Esophagus muscularis mucosa (tissue), 4 donors: ENCODE data around the gene CCL14. TPM values are rescaled to one million over a fixed set of nuclear protein-coding genes. Genes with fewer than 3 reads are reported as not detected.

ENCODE experiments used
- DNase-seq: peaks from one replicate; pipeline ENCODE4 v3.0.0-alpha.2; 2017; ENCODE audit errors: extremely low spot score
- H3K27ac ChIP-seq, 4 donors: fragments of 200-600 bp; sonication (generic); replicated peaks in 1 of 4; 1 replicate in 3 of 4; 2 replicates in 1 of 4; pipeline ENCODE4 v1.5.1; 2016 to 2019; ENCODE audit warnings: mild to moderate bottlenecking in 1 of 4
- H3K27me3 ChIP-seq, 4 donors: fragments of 200-600 bp; sonication (generic); one replicate each; pipeline versions ENCODE4 v1.5.1 to v1.6.0; 2016 to 2019
- H3K36me3 ChIP-seq, 4 donors: fragments of 200-600 bp; sonication (generic); one replicate each; pipeline ENCODE4 v1.5.1; 2016 to 2019
- H3K4me1 ChIP-seq, 4 donors: fragments of 200-600 bp; sonication (generic); one replicate each; pipeline ENCODE4 v1.5.1; 2016 to 2019
- H3K4me3 ChIP-seq, 4 donors: fragments of 200-600 bp; sonication (generic); 1 replicate in 2 of 4; 2 replicates in 2 of 4; pipeline ENCODE4 v1.5.1; 2016 to 2019; ENCODE audit warnings: mild to moderate bottlenecking in 4 of 4, moderate library complexity in 1 of 4
- H3K9me3 ChIP-seq, 4 donors: fragments of 200-600 bp; sonication (generic); 1 replicate in 3 of 4; 2 replicates in 1 of 4; pipeline ENCODE4 v1.5.1; 2016 to 2019
- CTCF ChIP-seq, 3 experiments: fragments of 200-600 bp in 2 of 3; fragments of 450-650 bp in 1 of 3; sonication (generic) in 2 of 3; IDR thresholded peaks; one replicate each; pipeline ENCODE4 v1.5.1; 2017 to 2019; ENCODE audit warnings: antibody characterized with exemption in 3 of 3, mild to moderate bottlenecking in 2 of 3, moderate library complexity in 1 of 3
- EP300 ChIP-seq: sonication (generic); formaldehyde crosslinking; IDR thresholded peaks from one replicate; pipeline ENCODE4 v1.6.1; 2017; ENCODE audit warnings: antibody characterized with exemption
- POLR2A ChIP-seq: fragments of 450-650 bp; IDR thresholded peaks from one replicate; pipeline ENCODE4 v1.6.1; 2017; ENCODE audit warnings: antibody characterized with exemption, moderate library complexity, mild to moderate bottlenecking, low read depth
- POLR2AphosphoS5 ChIP-seq, 2 donors: sonication (generic); formaldehyde crosslinking; IDR thresholded peaks; one replicate each; pipeline ENCODE4 v1.6.1; 2017; ENCODE audit warnings: antibody characterized with exemption in 2 of 2
- WGBS: methylation state at CpG from one replicate; pipeline ENCODE4 v1.1.5; 2018; 5-methylcytosine and 5-hydroxymethylcytosine counted together
- intact Hi-C: fragments of 100-400 bp; cut with DNase I; formaldehyde crosslinking; loops from one replicate; pipeline ENCODE4 v1.15.1; 2023
- total RNA-seq, 4 donors: library from RNA; depleted of rRNA; stranded (reverse); fragments of >200 nt; gene quantifications; one replicate each; pipeline versions ENCODE4 v1.1.0 to v1.2.1, GENCODE V29; 2016

The CCL14 gene
- total RNA-seq, 4 donors from 2014 or later: 11.2 to 59.8 (median 54.7) TPM

- intact Hi-C loops: loop anchor here (10.0 kb wide), 1 partner anchor 103 kb away; no protein-coding TSS in a partner anchor
- TF ChIP-seq EP300 (no peak), POLR2A (no peak), CTCF (IDR thresholded peaks at IDR 0.05) (no peak), POLR2AphosphoS5 (IDR thresholded peaks at IDR 0.05) (no peak)
These were observed 14.5 kb downstream of the CCL14 start for GRCh38 chr17:35972066-35972465.

GRCh38 chr17:35969558-35970380 is 16.8 kb downstream of the CCL14 start:
- Histone ChIP-seq H3K4me3 (no peak overlapping the region), H3K27ac (no peak overlapping the region), H3K27me3 (no peaks in the 10 kb centered on the region), H3K36me3 (no peaks in the 10 kb centered on the region), H3K9me3 (no peaks in the 10 kb centered on the region), H3K4me1 (peaks cover 0 to 21% (median 15%) of the 10 kb centered on the region in 4 donors)
- intact Hi-C loops: loop anchor here (2.0 to 10.0 kb wide), 3 partner anchors 105 to 513 kb away; no protein-coding TSS in a partner anchor
- 46% methylated on average over 8 of the region's 8 CpGs for WGBS
- peak; percentile 64 to 79 (median 76) for TF ChIP-seq CTCF (IDR thresholded peaks at IDR 0.05)
- no peak for TF ChIP-seq POLR2A
- TF ChIP-seq POLR2AphosphoS5 (IDR thresholded peaks at IDR 0.05): no peak
- TF ChIP-seq EP300: no peak
- no peak for DNase-seq

More at GRCh38 chr17:35972066-35972465, 14.5 kb downstream of the CCL14 start:
- Histone ChIP-seq H3K36me3 (no peaks in the 10 kb centered on the region), H3K9me3 (no peaks in the 10 kb centered on the region), H3K27me3 (no peaks in the 10 kb centered on the region), H3K27ac (no peak overlapping the region), H3K4me3 (no peak overlapping the region), H3K4me1 (peaks cover 6 to 24% (median 16%) of the 10 kb centered on the region in 4 donors)
- WGBS: 75% methylated on average over 1 of the region's 1 CpG
- no peak for DNase-seq

- no peak for DNase-seq
- Histone ChIP-seq H3K9me3 (no peaks in the 10 kb centered on the region), H3K27me3 (no peaks in the 10 kb centered on the region), H3K4me3 (no peak overlapping the region), H3K27ac (no peak overlapping the region), H3K36me3 (no peaks in the 10 kb centered on the region), H3K4me1 (peaks cover 0 to 19% (median 14%) of the 10 kb centered on the region in 4 donors)
- intact Hi-C loops: loop anchor here (2.0 kb wide), 2 partner anchors 180 to 514 kb away; no protein-coding TSS in a partner anchor
- TF ChIP-seq POLR2AphosphoS5 (IDR thresholded peaks at IDR 0.05): no peak
- TF ChIP-seq EP300: no peak
- TF ChIP-seq CTCF (IDR thresholded peaks at IDR 0.05): no peak
- no peak for TF ChIP-seq POLR2A
- 76% methylated on average over 10 of the region's 10 CpGs for WGBS
These were observed 17.9 kb downstream of the CCL14 start for GRCh38 chr17:35968520-35969054.

- Histone ChIP-seq H3K36me3 (no peaks in the 10 kb centered on the region), H3K9me3 (no peaks in the 10 kb centered on the region), H3K4me3 (no peak overlapping the region), H3K4me1 (no peaks in the 10 kb centered on the region), H3K27ac (no peak overlapping the region), H3K27me3 (peaks cover 0 to 22% (median 0%) of the 10 kb centered on the region in 4 donors)
- intact Hi-C loops: no loop called here
- 92% methylated on average over 7 of the region's 7 CpGs for WGBS
- DNase-seq: no peak
- TF ChIP-seq POLR2AphosphoS5 (IDR thresholded peaks at IDR 0.05): no peak
- no peak for TF ChIP-seq EP300
- TF ChIP-seq POLR2A: no peak
These were observed 21.3 kb downstream of the CCL14 start for GRCh38 chr17:35965272-35965671.

- H3K36me3 ChIP-seq: no peaks in the 10 kb centered on the region
- no peak overlapping the region for H3K4me3 ChIP-seq
- H3K4me1 ChIP-seq: no peaks in the 10 kb centered on the region
- 85% methylated on average over 6 of the region's 6 CpGs for WGBS
- no peaks in the 10 kb centered on the region for H3K9me3 ChIP-seq
- DNase-seq: no peak
- intact Hi-C loops: no loop called here
- no peak for TF ChIP-seq POLR2A
- no peak for TF ChIP-seq POLR2AphosphoS5 (IDR thresholded peaks at IDR 0.05)
- TF ChIP-seq CTCF (IDR thresholded peaks at IDR 0.05): no peak
- TF ChIP-seq EP300: no peak
- peaks cover 0 to 25% (median 0%) of the 10 kb centered on the region in 4 donors for H3K27me3 ChIP-seq
- H3K27ac ChIP-seq: no peak overlapping the region
These were observed 22.9 kb downstream of the CCL14 start for GRCh38 chr17:35963663-35964062.
